ENCODE results near the gene PPIP5K2. TPM values are rescaled to one million over a fixed set of nuclear protein-coding genes. Genes with fewer than 3 reads are reported as not detected.

The PPIP5K2 gene
- total RNA-seq, 2 experiments from 2014 or later, result 50.5 to 59.5 TPM

DNA sequence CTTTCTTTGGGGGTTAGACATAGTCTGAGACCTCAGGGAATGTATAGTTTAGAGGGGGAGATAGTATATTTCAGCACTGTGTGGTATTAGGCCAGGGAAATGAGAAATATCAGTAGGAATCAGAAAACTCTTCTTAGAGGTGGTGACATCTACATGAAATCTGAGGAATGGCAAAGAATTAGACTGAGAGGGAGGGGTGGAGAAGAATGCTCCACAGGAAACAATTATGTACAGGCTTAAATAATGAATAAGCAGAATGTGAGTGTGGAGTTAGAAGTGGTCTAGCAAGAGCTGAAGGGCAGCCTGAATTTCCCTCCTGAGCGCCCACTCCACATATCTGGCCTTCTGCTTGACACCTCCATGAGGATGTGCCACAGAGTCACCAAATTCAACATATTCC, 134.8 kb downstream of the PPIP5K2 start:
- H3K27ac Mint-ChIP-seq, result no peak overlapping the region
- intact Hi-C loops (cut with micrococcal nuclease), result no loop called here
- no peak for ATAC-seq
- no peaks in the 10 kb centered on the region for H3K9me3 Mint-ChIP-seq
- H3K4me3 Mint-ChIP-seq, result no peak overlapping the region
- peaks cover 17% of the 10 kb centered on the region for H3K27me3 Mint-ChIP-seq
- ChIA-PET CTCF (interaction anchor here (1.5 to 2.5 kb wide), 2 partner anchors 22 to 30 kb away, joined by 4 to 6 read pairs; no protein-coding TSS in a partner anchor), POLR2A (no interaction called here)
- no peak for DNase-seq
- H3K4me1 Mint-ChIP-seq (ENCODE audit: low read depth), result peaks cover 2% of the 10 kb centered on the region
- TF ChIP-seq, protein P1, sequence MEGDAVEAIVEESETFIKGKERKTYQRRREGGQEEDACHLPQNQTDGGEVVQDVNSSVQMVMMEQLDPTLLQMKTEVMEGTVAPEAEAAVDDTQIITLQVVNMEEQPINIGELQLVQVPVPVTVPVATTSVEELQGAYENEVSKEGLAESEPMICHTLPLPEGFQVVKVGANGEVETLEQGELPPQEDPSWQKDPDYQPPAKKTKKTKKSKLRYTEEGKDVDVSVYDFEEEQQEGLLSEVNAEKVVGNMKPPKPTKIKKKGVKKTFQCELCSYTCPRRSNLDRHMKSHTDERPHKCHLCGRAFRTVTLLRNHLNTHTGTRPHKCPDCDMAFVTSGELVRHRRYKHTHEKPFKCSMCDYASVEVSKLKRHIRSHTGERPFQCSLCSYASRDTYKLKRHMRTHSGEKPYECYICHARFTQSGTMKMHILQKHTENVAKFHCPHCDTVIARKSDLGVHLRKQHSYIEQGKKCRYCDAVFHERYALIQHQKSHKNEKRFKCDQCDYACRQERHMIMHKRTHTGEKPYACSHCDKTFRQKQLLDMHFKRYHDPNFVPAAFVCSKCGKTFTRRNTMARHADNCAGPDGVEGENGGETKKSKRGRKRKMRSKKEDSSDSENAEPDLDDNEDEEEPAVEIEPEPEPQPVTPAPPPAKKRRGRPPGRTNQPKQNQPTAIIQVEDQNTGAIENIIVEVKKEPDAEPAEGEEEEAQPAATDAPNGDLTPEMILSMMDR (IDR thresholded peaks at IDR 0.05), result no peak
- H3K36me3 Mint-ChIP-seq (ENCODE audit: low read depth), result no peaks in the 10 kb centered on the region

DNA sequence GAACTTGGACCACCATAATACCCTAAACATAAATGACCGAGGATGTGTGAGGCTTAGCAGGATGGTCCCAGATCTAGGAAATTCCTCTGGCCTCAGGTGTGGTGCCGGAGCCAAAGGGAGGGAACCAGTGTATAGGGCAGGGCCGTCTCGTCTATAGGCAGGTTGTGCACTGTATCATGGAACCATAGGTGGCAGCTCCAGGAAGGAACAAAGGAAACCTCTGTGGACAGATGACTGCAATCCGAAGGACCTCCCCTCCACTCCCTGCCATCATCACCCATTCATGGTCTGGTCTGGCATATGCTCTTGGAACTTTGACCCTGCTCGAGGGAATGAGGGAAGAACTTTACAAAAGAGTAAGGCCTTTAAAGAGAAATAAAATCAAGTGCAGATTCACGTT, 135.6 kb downstream of the PPIP5K2 start:
- TF ChIP-seq, protein P1 (IDR thresholded peaks at IDR 0.05), result no peak

DNA sequence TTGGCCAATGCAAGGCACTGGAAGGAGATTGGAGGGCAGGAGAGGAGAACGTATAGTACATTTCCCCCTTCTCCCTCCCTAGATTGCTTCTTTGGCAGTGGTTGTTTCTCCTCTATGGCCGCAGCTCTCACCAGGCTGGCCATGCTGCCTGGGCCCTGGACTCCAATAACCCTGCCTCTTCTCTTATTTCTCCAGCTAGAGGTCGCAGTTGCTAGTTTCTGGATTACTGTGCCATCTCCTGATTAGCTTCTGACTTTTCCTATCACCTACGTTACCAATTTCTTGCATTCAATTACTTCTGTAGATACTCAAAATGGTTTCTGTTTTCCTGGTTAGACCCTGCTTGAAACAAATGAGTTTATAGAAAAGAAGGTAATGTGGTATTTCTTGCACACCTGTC, 136.1 kb downstream of the PPIP5K2 start:
- Mint-ChIP-seq H3K36me3 (ENCODE audit: low read depth) (no peaks in the 10 kb centered on the region), H3K27ac (no peak overlapping the region), H3K9me3 (no peaks in the 10 kb centered on the region), H3K27me3 (peaks cover 14% of the 10 kb centered on the region), H3K4me1 (ENCODE audit: low read depth) (peaks cover 10% of the 10 kb centered on the region), H3K4me3 (no peak overlapping the region)
- no peak for ATAC-seq
- intact Hi-C loops (cut with micrococcal nuclease), result no loop called here
- no peak for DNase-seq
- POLR2A ChIA-PET, result no interaction called here
- CTCF ChIA-PET, result interaction anchor here (2.5 kb wide), 1 partner anchor 24 kb away, joined by 6 read pairs; no protein-coding TSS in a partner anchor
- TF ChIP-seq, protein P1 (IDR thresholded peaks at IDR 0.05), result no peak

More for the DNA sequence above, 135.6 kb downstream of the PPIP5K2 start:
- DNase-seq (no peak), ATAC-seq (no peak)
- ChIA-PET CTCF (interaction anchor here (1.5 to 2.5 kb wide), 2 partner anchors 23 to 31 kb away, joined by 4 to 6 read pairs; no protein-coding TSS in a partner anchor), POLR2A (no interaction called here)
- Mint-ChIP-seq H3K27me3 (peaks cover 17% of the 10 kb centered on the region), H3K27ac (no peak overlapping the region), H3K4me1 (ENCODE audit: low read depth) (peaks cover 6% of the 10 kb centered on the region), H3K4me3 (no peak overlapping the region), H3K36me3 (ENCODE audit: low read depth) (no peaks in the 10 kb centered on the region), H3K9me3 (no peaks in the 10 kb centered on the region)
- intact Hi-C loops (cut with micrococcal nuclease), result no loop called here

DNA sequence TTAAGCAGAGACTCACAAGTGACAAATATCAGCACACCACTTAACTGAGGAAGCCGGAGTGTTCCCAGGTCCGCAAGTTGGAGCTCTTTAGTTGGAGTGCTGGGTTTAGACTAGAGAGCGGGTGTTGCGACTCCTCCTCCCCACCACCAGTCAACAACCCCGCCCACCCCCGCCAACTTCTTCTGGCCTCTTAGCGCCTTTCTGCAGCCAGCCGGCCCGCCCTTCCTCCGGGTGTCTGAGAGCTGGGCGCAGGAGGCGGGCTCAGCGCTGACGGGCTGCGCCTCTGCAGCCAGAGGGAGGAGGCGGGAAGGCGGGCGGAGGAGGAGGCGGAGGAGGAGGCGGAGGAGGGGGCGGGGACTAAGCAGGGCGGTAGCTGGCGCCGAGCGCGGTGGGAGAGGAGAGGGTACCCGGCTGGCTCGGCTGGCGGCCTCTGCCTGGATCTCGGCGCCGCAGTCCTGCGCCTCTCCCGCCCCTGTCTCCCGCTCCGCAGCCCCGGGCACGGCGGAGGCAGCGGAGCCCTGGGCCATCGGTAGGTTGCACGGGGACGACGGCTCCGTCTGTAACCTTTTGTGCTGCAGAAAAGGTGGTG, 138.4 kb downstream of the PPIP5K2 start, which contains the start of gene MACIR:
MACIR (plus strand) TSS at position 396 of the 589 bp plus-strand sequence. CDS start 17,157 bp downstream, outside the sequence.
- CTCF ChIA-PET, result interaction anchor here (0.6 to 2.9 kb wide), 5 partner anchors 11 to 722 kb away, joined by 3 to 11 read pairs (median 3); no protein-coding TSS in a partner anchor
- TF ChIP-seq, protein P1 (IDR thresholded peaks at IDR 0.05), result no peak

More for the DNA sequence above, 138.4 kb downstream of the PPIP5K2 start, which contains the start of gene MACIR:
- POLR2A ChIA-PET, result interaction anchor here (0.8 to 2.4 kb wide), 6 partner anchors 10 to 139 kb away, joined by 4 to 16 read pairs (median 4); partner anchors contain the start of genes GIN1 and PPIP5K2
- Mint-ChIP-seq H3K4me3 (peak within 1 kb of the TSS; percentile 92), H3K9me3 (no peaks in the 10 kb centered on the region), H3K27ac (peak within 1 kb of the TSS; percentile 84), H3K4me1 (ENCODE audit: low read depth) (peaks cover 26% of the 10 kb centered on the region), H3K36me3 (ENCODE audit: low read depth) (no peaks in the 10 kb centered on the region), H3K27me3 (peaks cover 3% of the 10 kb centered on the region)
- intact Hi-C loops (cut with micrococcal nuclease), result no loop called here
- ATAC-seq, result peak; percentile 94
- peak; percentile 96 for DNase-seq

All from activated CD8-positive, alpha-beta T cell treated with anti-CD3 and anti-CD28 coated beads for 36 hours (primary cell).